PC-3 (cell line): ENCODE results near the gene SPRY1. TPM values are rescaled to one million over a fixed set of nuclear protein-coding genes. Genes with fewer than 3 reads are reported as not detected.

Experiments used
- ATAC-seq: fragments of 200-7000 bp; cut with Tn5 transposase; 2 replicates; pipeline ENCODE4 v1.9.1; 2020; ENCODE audit warnings: mild to moderate bottlenecking, moderate library complexity
- BruUV-seq: library from RNA; stranded (reverse); fragments of 400-500 nt; replicated peaks from 2 replicates; lab custom pipeline; 2021; lab: Mats Ljungman, UMichigan
- CTCF ChIA-PET: fragments of 300-600 bp; sonication (Branson Sonifier 250); formaldehyde crosslinking; loops from one replicate; lab custom pipeline; 2022; ENCODE audit warnings: antibody characterized with exemption; lab: Charles Lee
- POLR2A ChIA-PET: fragments of 300-600 bp; sonication (Branson Sonifier 250); formaldehyde crosslinking; loops from one replicate; lab custom pipeline; 2022; ENCODE audit warnings: antibody characterized with exemption; ENCODE audit not compliant: unreplicated experiment; lab: Charles Lee
- DNase-seq: peaks from one replicate; pipeline ENCODE4 v3.0.0-alpha.2; 2015
- H2AFZ ChIP-seq: fragments of 300-600 bp; sonication (generic); 2 replicates; pipeline ENCODE4 v1.6.0; 2016; ENCODE audit warnings: antibody characterized with exemption, low read length
- H3F3A ChIP-seq: fragments of 300-600 bp; sonication (generic); one replicate; pipeline ENCODE4 v1.6.0; 2017; ENCODE audit warnings: antibody characterized with exemption, low read length, control low read depth, mild to moderate bottlenecking; ENCODE audit not compliant: unreplicated experiment
- H3K27ac ChIP-seq: fragments of 300-600 bp; sonication (generic); 2 replicates; pipeline ENCODE4 v1.5.1; 2016; ENCODE audit warnings: mild to moderate bottlenecking, low read length
- H3K27me3 ChIP-seq: fragments of 300-600 bp; sonication (generic); 2 replicates; pipeline ENCODE4 v1.6.1; 2016; ENCODE audit warnings: low read length, mixed read lengths
- H3K36me3 ChIP-seq: fragments of 300-600 bp; sonication (generic); 2 replicates; pipeline ENCODE4 v1.6.1; 2016; ENCODE audit warnings: low read depth, mixed run types, low read length, mixed read lengths
- H3K4me1 ChIP-seq: fragments of 300-600 bp; sonication (generic); 2 replicates; pipeline ENCODE4 v1.5.1; 2016; ENCODE audit warnings: low read length; ENCODE audit not compliant: insufficient read depth
- H3K4me2 ChIP-seq: fragments of 300-600 bp; sonication (generic); 2 replicates; pipeline ENCODE4 v1.6.0; 2016; ENCODE audit warnings: low read length
- H3K4me3 ChIP-seq: fragments of 300-600 bp; sonication (generic); 2 replicates; pipeline ENCODE4 v1.5.1; 2016; ENCODE audit warnings: mild to moderate bottlenecking, low read length, mixed read lengths
- H3K79me2 ChIP-seq: fragments of 300-600 bp; sonication (generic); 2 replicates; pipeline ENCODE4 v1.6.1; 2017; ENCODE audit warnings: low read length, mixed read lengths
- H3K9ac ChIP-seq: fragments of 300-600 bp; sonication (generic); 2 replicates; pipeline ENCODE4 v1.6.0; 2016; ENCODE audit warnings: mild to moderate bottlenecking, low read length
- H3K9me2 ChIP-seq: fragments of 300-600 bp; sonication (generic); replicated peaks from 2 replicates; pipeline ENCODE4 v1.6.1; 2016; ENCODE audit warnings: mixed run types, low read length, mixed read lengths
- H3K9me3 ChIP-seq: fragments of 300-600 bp; sonication (generic); 2 replicates; pipeline ENCODE4 v1.6.1; 2016; ENCODE audit warnings: low read length, mixed read lengths
- H4K20me1 ChIP-seq: fragments of 300-600 bp; sonication (generic); 2 replicates; pipeline ENCODE4 v1.6.1; 2016; ENCODE audit warnings: low read length, mixed read lengths
- EZH2 ChIP-seq: fragments of 300-600 bp; sonication (generic); IDR thresholded peaks from one replicate; pipeline ENCODE4 v1.6.1; 2017; ENCODE audit warnings: antibody characterized with exemption, mild to moderate bottlenecking, low read length; ENCODE audit not compliant: unreplicated experiment
- EZH2phosphoT487 ChIP-seq: fragments of 300-600 bp; sonication (generic); IDR thresholded peaks from 2 replicates; pipeline ENCODE4 v1.6.1; 2018; ENCODE audit warnings: mild to moderate bottlenecking, antibody characterized with exemption, low read length, borderline replicate concordance
- intact Hi-C: fragments of 100-400 bp; cut with micrococcal nuclease; formaldehyde crosslinking; loops from 2 replicates; pipeline ENCODE4 v1.9.0; 2023
- total RNA-seq: library from RNA; depleted of rRNA; stranded (reverse); fragments of >200 nt; gene quantifications from 2 replicates; pipeline ENCODE4 v1.2.3, GENCODE V29; 2014
- TF ChIP-seq, protein P1 (sequence below): fragments of 300-600 bp; sonication (generic); conservative IDR thresholded peaks from 2 replicates; pipeline ENCODE4 v1.5.1; 2017; ENCODE audit warnings: antibody characterized with exemption, low read depth, mild to moderate bottlenecking, low read length

The SPRY1 gene
- total RNA-seq, 1 experiment from 2014 or later = 26.4 TPM

DNA sequence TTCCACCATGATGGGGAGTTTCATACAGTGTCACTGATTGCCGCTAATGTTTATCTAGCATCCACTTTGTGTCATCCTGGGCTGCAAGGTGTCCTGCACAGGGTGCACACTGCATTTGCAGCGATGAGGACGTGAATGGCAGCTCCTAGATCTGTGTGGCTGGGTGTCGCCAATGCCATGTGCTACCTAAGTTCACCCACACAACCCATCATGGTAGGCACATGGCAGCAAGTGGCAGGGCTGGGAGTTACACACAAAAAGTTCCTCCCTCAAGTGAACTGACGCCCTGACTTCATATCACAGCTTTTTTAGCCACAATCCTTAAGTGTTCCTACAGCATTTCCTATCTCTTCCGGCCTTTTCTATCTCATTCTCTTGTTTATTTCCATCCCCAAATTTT lies 45.9 kb upstream of the SPRY1 start:
- Histone ChIP-seq H3K9ac (no peak overlapping the region), H3K4me2 (no peak overlapping the region), H3F3A (no peaks in the 10 kb centered on the region), H3K79me2 (no peaks in the 10 kb centered on the region), H3K27ac (no peak overlapping the region), H3K9me2 (no peaks in the 10 kb centered on the region), H3K4me3 (no peak overlapping the region), H3K27me3 (no peaks in the 10 kb centered on the region), H3K36me3 (no peaks in the 10 kb centered on the region), H2AFZ (no peak overlapping the region), H3K4me1 (no peaks in the 10 kb centered on the region), H3K9me3 (no peaks in the 10 kb centered on the region), H4K20me1 (no peaks in the 10 kb centered on the region)
- BruUV-seq = no TSS peak
- intact Hi-C loops = no loop called here
- ChIA-PET POLR2A (no interaction called here), CTCF (no interaction called here)
- no peak for TF ChIP-seq EZH2phosphoT487
- TF ChIP-seq, protein P1, sequence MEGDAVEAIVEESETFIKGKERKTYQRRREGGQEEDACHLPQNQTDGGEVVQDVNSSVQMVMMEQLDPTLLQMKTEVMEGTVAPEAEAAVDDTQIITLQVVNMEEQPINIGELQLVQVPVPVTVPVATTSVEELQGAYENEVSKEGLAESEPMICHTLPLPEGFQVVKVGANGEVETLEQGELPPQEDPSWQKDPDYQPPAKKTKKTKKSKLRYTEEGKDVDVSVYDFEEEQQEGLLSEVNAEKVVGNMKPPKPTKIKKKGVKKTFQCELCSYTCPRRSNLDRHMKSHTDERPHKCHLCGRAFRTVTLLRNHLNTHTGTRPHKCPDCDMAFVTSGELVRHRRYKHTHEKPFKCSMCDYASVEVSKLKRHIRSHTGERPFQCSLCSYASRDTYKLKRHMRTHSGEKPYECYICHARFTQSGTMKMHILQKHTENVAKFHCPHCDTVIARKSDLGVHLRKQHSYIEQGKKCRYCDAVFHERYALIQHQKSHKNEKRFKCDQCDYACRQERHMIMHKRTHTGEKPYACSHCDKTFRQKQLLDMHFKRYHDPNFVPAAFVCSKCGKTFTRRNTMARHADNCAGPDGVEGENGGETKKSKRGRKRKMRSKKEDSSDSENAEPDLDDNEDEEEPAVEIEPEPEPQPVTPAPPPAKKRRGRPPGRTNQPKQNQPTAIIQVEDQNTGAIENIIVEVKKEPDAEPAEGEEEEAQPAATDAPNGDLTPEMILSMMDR = no peak
- TF ChIP-seq EZH2 = no peak
- no peak for ATAC-seq
- DNase-seq = no peak

- BruUV-seq = no TSS peak
- ATAC-seq = no peak
- no peaks in the 10 kb centered on the region for H3K36me3 ChIP-seq
- no peaks in the 10 kb centered on the region for H4K20me1 ChIP-seq
- H2AFZ ChIP-seq = no peak overlapping the region
- no peak overlapping the region for H3K4me2 ChIP-seq
- no peaks in the 10 kb centered on the region for H3K9me3 ChIP-seq
- no peaks in the 10 kb centered on the region for H3F3A ChIP-seq
- TF ChIP-seq EZH2 = no peak
- TF ChIP-seq EZH2phosphoT487 = no peak
- TF ChIP-seq, protein P1 = no peak
- H3K9ac ChIP-seq = no peak overlapping the region
- CTCF ChIA-PET = no interaction called here
- H3K27ac ChIP-seq = no peak overlapping the region
- DNase-seq = no peak
- no peaks in the 10 kb centered on the region for H3K27me3 ChIP-seq
- POLR2A ChIA-PET = no interaction called here
- no peaks in the 10 kb centered on the region for H3K9me2 ChIP-seq
- H3K4me3 ChIP-seq = no peak overlapping the region
- intact Hi-C loops = no loop called here
- no peaks in the 10 kb centered on the region for H3K79me2 ChIP-seq
- H3K4me1 ChIP-seq = no peaks in the 10 kb centered on the region
Observed at GRCh38 chr4:123351713-123352112, 44.9 kb upstream of the SPRY1 start.

GRCh38 chr4:123352240-123352945 lies 44.2 kb upstream of the SPRY1 start:
- POLR2A ChIA-PET = no interaction called here
- Histone ChIP-seq H3K27ac (no peak overlapping the region), H3F3A (no peaks in the 10 kb centered on the region), H3K4me3 (no peak overlapping the region), H4K20me1 (no peaks in the 10 kb centered on the region), H3K9me2 (no peaks in the 10 kb centered on the region), H3K9ac (no peak overlapping the region), H3K9me3 (no peaks in the 10 kb centered on the region), H3K27me3 (no peaks in the 10 kb centered on the region), H3K36me3 (no peaks in the 10 kb centered on the region), H2AFZ (no peak overlapping the region), H3K4me1 (no peaks in the 10 kb centered on the region), H3K79me2 (no peaks in the 10 kb centered on the region), H3K4me2 (no peak overlapping the region)
- ATAC-seq = peak; percentile 18; the same call in 1 of the 2 replicates
- intact Hi-C loops = no loop called here
- no TSS peak for BruUV-seq
- CTCF ChIA-PET = no interaction called here
- TF ChIP-seq, protein P1 = no peak
- no peak for TF ChIP-seq EZH2phosphoT487
- no peak for TF ChIP-seq EZH2
- DNase-seq = no peak
